Neural crest cell (in vitro differentiated cells): ENCODE data around the gene CEP44. TPM values are rescaled to one million over a fixed set of nuclear protein-coding genes. Genes with fewer than 3 reads are reported as not detected.

Source experiments
- DNase-seq: peaks from one replicate; pipeline ENCODE4 v3.0.0; 2021; ENCODE audit warnings: low read depth, mixed read lengths, low spot score
- H3K27ac Mint-ChIP-seq: one replicate; pipeline ENCODE4 v1.8.0; 2021; ENCODE audit warnings: mild to moderate bottlenecking, mixed read lengths; ENCODE audit not compliant: unreplicated experiment
- H3K27me3 Mint-ChIP-seq: 2 replicates; pipeline ENCODE4 v1.8.0; 2021; ENCODE audit warnings: low read depth, mild to moderate bottlenecking, mixed read lengths
- H3K36me3 Mint-ChIP-seq: 2 replicates; pipeline ENCODE4 v1.8.0; 2021; ENCODE audit warnings: low read depth, mild to moderate bottlenecking, mixed read lengths
- H3K4me1 Mint-ChIP-seq: 2 replicates; pipeline ENCODE4 v1.8.0; 2021; ENCODE audit warnings: mixed read lengths
- H3K4me3 Mint-ChIP-seq: one replicate; pipeline ENCODE4 v1.8.0; 2021; ENCODE audit warnings: mild to moderate bottlenecking, mixed read lengths
- H3K9me3 Mint-ChIP-seq: 2 replicates; pipeline ENCODE4 v1.8.0; 2021; ENCODE audit warnings: mixed read lengths
- total RNA-seq: library from RNA; stranded (reverse); gene quantifications from 2 replicates; pipeline ENCODE4 v1.2.1, GENCODE V29; 2021
- TF ChIP-seq, protein P1 (sequence below): fragments of 200-600 bp; sonication (generic); conservative IDR thresholded peaks from 2 replicates; pipeline ENCODE4 v1.5.0; 2021; ENCODE audit warnings: antibody characterized with exemption, mild to moderate bottlenecking

Gene CEP44
- total RNA-seq, 1 donor from 2014 or later = 19.8 TPM

DNA sequence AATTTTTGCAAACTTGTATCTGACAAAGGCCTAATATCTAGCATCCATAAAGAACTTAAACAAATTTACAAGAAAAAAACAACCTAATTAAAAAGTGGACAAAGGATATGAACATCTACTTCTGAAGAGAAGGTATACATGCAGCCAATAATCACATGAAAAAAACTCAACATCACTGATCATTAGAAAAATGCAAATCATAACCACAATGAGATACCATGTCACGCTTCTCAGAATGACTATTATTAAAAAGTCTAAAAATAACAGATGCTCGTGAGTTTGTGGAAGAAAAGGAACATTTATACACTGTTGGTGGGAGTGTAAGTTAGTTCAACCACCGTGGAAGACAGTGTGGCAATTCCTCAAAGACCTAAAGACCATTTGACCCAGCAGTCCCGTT lies 24.0 kb downstream of the CEP44 start:
- Mint-ChIP-seq H3K27ac (no peak overlapping the region), H3K4me1 (no peaks in the 10 kb centered on the region), H3K27me3 (no peaks in the 10 kb centered on the region), H3K36me3 (peaks cover 2% of the 10 kb centered on the region), H3K9me3 (no peaks in the 10 kb centered on the region), H3K4me3 (no peak overlapping the region)
- TF ChIP-seq, protein P1, sequence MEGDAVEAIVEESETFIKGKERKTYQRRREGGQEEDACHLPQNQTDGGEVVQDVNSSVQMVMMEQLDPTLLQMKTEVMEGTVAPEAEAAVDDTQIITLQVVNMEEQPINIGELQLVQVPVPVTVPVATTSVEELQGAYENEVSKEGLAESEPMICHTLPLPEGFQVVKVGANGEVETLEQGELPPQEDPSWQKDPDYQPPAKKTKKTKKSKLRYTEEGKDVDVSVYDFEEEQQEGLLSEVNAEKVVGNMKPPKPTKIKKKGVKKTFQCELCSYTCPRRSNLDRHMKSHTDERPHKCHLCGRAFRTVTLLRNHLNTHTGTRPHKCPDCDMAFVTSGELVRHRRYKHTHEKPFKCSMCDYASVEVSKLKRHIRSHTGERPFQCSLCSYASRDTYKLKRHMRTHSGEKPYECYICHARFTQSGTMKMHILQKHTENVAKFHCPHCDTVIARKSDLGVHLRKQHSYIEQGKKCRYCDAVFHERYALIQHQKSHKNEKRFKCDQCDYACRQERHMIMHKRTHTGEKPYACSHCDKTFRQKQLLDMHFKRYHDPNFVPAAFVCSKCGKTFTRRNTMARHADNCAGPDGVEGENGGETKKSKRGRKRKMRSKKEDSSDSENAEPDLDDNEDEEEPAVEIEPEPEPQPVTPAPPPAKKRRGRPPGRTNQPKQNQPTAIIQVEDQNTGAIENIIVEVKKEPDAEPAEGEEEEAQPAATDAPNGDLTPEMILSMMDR = no peak
- DNase-seq = no peak

DNA sequence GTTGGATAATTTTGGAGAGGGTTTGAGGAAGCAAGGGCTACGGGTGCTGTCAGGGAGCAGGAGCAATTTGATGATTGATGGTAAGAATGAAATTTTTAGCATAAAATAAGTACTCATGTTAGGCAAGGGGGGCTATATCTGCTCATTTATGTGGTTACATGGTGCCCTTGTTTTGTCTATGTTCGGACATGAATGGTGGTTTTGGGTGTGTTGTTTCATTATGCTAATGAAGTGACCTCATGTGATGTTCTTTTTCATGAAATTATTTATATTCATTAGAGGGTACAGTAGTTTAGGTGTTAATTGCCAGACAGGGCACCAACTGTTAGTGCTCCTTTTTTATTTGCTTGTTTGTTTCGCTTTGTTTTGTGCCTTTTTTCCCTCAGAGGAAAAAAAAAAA lies 29.3 kb downstream of the CEP44 start:
- Mint-ChIP-seq H3K27ac (no peak overlapping the region), H3K27me3 (no peaks in the 10 kb centered on the region), H3K36me3 (peaks cover 4% of the 10 kb centered on the region), H3K9me3 (no peaks in the 10 kb centered on the region), H3K4me1 (no peaks in the 10 kb centered on the region), H3K4me3 (no peak overlapping the region)
- TF ChIP-seq, protein P1 = no peak
- no peak for DNase-seq

DNA sequence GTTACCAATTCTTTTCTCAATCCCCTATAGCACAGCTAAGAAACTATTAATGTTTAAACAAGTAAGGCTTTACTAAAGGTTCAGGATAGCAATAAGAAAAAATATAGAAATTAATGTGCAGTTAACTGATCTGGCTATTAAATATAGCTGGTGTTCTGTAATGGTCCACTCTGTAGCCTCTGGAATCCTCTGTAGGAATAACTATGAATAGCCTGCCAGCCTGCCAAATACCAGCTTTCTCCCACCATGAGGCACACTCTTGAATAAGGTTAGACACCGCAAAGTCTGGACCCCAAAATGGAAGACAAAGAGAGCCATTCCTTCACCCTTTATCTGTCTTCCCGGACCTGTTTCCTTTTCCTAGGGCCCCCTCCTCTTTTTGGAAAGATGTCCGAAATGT lies 30.6 kb downstream of the CEP44 start:
- TF ChIP-seq, protein P1 = no peak
- no peak for DNase-seq
- Mint-ChIP-seq H3K27me3 (no peaks in the 10 kb centered on the region), H3K36me3 (peaks cover 4% of the 10 kb centered on the region), H3K27ac (no peak overlapping the region), H3K4me3 (no peak overlapping the region), H3K4me1 (no peaks in the 10 kb centered on the region), H3K9me3 (no peaks in the 10 kb centered on the region)

DNA sequence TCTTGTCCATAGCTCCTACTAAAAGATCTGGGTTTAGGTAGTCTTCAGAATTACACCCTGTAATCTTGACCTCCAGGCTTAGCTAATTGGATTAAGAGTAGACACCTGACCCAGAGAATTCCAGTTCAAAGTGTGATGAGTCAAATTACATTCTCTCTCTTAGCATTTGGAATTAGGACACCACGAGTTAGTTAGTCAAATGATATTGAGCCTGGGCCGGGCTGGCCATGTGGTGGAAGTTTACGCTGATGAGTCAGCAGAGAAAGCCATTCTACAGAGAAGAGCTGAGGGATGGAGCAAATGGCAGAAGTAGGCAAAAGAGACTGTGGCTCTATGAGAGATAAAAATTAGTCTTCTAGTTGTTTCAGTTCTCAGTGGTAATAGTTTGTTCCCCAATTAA lies 31.1 kb downstream of the CEP44 start:
- Mint-ChIP-seq H3K27ac (no peak overlapping the region), H3K9me3 (no peaks in the 10 kb centered on the region)
- TF ChIP-seq, protein P1 = no peak

DNA sequence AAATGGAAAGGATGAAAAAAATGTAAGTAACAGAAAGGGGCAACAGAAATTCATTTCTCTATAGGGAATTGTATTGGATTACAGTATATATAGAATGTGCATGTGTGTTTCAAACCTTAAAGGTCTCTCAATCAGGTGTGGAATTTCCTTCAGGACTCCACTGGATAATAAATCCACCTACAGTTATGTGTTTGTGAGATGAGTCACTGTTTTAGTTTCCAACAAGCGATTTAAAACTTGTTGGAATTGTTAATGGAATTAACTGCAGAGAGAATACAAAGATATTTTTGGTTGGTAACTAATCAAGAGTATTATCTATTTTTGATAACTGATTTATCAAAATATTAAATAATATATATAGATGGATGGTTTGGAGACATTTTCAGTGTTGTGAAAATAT lies 32.8 kb downstream of the CEP44 start:
- H3K27ac Mint-ChIP-seq = no peak overlapping the region
- no peaks in the 10 kb centered on the region for H3K9me3 Mint-ChIP-seq
- TF ChIP-seq, protein P1 = no peak
- no peak for DNase-seq
- peaks cover 4% of the 10 kb centered on the region for H3K36me3 Mint-ChIP-seq
- no peaks in the 10 kb centered on the region for H3K27me3 Mint-ChIP-seq
- no peak overlapping the region for H3K4me3 Mint-ChIP-seq
- no peaks in the 10 kb centered on the region for H3K4me1 Mint-ChIP-seq

More for the DNA sequence above, 31.1 kb downstream of the CEP44 start:
- no peaks in the 10 kb centered on the region for H3K4me1 Mint-ChIP-seq
- H3K36me3 Mint-ChIP-seq = peaks cover 4% of the 10 kb centered on the region
- H3K27me3 Mint-ChIP-seq = no peaks in the 10 kb centered on the region
- DNase-seq = no peak
- no peak overlapping the region for H3K4me3 Mint-ChIP-seq

DNA sequence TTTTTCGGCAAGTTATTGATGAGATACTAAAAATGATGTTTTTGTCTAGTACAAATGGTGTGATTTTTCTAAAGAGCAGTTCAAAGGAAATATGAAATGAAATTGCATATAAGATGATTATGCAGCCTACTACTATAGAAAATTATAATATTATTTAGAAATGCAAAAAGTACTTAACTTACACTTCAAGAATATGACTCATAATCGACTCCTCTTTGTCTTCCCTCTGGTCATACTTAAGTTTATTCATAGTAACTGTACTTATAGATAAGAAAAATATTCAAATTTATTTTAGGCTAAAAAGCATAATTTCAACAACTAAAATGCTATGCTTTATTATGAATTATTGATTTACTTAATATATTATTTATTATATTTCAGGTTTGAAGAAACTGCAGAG lies 33.2 kb downstream of the CEP44 start:
- TF ChIP-seq, protein P1 = no peak
- Mint-ChIP-seq H3K27me3 (no peaks in the 10 kb centered on the region), H3K4me3 (no peak overlapping the region), H3K27ac (no peak overlapping the region), H3K9me3 (no peaks in the 10 kb centered on the region), H3K36me3 (peaks cover 4% of the 10 kb centered on the region), H3K4me1 (no peaks in the 10 kb centered on the region)
- no peak for DNase-seq
